GM19397 (cell line): ENCODE results near the gene IFNAR1.
A peak's percentile ranks its signal among the peaks of the same experiment; 100 is the strongest.

Experiments
- ATAC-seq: cut with Tn5 transposase; IDR thresholded peaks from one replicate; pipeline ENCODE4 v1.9.1; 2021; ENCODE audit warnings: mild to moderate bottlenecking, moderate library complexity; ENCODE audit not compliant: unreplicated experiment

Gene IFNAR1

DNA sequence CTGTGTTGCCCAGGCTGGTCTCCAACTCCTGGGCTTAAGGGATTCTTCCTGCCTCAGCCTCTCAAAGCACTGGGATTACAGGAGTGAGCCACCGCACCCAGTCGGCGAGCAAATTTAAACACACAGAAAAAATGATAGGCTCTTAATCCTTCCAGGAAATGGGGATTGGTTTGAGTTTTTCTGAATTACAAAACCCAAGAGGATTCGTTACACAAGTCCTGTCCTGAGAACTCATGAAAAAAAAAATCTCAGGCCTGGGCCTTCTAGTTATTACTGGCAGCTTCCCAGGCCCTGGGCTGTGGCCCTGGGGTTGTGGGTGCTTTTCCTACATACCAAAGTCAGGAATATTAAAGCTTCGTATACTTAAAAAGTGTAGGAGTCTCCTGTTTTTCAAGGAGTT, 72.2 kb downstream of the IFNAR1 start:
- no peak for ATAC-seq

DNA sequence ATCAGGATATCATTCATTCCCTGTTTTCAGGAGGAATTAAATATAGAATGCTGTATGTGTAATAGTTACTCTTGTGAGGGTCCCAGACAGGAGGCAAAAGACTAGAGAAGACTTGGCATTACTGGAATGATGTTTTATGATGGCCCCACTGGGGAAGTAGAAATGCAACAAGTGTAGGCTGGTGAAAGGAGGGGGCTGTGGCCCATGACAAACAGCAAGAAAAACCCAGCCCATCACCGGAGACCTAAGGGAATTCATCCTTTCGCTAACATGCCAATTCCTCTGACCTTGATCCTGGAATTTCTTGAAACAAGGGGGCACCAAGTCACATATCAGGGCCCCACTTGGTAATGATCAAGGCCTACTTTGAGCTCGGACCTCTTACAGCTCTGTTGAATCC, 72.9 kb downstream of the IFNAR1 start:
- no peak for ATAC-seq

DNA sequence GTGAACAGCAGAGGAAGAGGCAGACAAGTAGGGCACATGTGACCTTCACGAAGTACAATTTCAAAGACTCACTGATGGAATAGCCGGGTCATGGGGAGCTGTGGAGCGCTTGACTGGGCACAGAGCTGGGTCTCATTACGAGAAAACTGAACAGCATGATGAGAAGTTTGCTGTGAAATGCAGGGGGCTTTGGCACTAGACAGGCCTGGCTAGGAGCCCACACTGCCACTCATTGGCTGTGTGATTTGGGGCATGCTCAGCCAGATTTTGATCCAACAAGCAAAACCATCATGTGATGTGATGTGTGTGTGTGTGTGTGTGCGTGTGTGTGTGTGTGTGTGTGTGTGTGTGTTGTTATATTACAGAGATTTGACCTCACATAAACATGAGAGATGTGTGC, 73.6 kb downstream of the IFNAR1 start:
- no peak for ATAC-seq

DNA sequence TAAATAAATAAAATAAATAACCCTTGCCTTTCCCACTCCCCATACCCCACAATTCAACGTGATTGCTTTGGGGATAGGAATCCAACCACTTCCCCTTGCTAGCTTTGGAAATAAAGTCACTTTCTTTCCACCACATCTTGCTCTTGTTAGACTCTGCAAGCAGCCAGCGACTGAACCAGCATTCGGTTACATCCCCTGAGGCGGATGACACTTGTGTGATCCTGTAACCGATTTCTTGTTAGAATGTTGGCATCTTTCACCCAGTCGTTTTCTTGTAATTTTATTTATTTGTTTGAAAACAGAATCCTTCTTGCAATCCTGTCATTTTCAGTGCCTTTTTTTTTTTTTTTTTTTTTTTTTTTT, 76.8 kb downstream of the IFNAR1 start:
- no peak for ATAC-seq

DNA sequence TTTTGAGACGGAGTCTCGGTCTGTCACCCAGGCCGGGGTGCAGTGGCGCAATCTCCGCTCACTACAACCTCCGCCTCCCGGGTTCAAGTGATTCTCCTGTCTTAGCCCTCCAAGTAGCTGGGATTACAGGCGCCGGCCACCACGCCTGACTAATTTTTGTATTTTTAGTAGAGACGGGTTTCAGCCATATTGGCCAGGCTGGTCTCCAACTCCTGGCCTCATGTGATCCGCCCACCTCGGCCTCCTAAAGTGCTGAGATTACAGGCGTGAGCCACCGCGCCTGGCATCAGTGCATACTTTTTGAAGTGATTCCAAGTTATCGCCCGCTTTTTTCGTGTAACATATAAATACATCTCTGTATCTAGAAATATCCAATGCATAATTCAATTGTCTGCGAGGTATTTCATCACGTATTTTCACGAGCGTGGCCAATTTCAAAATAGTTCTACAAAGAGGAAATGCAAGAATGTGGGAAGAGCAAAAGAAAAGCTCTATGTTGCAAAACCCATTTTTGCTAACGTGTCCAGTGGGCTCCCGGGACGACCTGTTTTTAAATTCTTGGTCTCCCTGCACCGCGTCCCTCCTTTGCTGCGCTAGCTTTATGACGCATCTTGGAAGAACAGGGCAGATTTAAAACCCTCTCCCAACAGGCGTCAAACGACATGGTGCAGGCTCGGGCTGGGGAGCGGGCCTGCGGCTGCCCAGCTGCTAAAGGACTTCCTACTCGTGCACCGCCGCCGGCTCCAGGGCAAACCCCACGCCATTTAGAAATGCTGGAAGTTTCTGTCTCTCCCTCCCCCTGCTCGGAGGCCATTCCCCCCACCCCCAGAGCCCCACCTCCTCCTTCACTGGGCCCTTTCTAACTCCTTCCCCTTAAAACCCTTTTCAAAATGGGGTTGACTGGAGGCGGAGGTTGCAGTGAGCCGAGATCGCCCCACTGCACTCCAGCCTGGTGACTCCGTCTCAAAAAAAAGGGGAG, 77.5 kb downstream of the IFNAR1 start:
- ATAC-seq = no peak

DNA sequence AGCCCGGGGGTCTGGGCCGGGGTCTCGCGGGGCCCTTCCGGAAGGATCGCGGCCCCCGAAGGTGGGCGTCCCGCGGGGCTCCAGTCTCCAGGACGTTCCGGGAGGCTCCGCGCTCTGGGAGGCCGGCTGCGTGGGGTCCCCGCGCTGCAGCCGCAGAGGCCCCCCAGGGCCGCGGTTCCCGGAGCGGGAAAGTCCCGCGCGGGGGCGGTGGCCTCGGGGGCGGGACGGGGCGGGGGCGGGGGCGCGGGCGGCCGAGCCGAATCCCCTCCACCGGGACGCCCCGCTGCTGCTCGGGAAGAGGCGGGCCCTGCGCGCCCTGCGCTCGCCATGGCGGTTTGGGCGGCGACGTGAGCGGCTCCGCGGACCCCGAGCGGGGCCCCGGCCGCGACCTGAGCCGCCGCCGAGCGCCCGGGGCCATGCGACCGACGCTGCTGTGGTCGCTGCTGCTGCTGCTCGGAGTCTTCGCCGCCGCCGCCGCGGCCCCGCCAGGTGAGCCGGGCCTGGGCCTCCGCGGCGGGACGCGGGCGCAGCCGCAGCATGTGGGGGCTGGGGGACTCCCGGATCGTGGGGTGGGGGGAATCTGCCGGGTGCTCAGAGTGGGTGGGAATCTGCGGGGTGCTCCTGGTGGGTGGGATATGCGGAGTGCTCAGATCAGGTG, 78.5 kb downstream of the IFNAR1 start, which contains the start of gene IFNGR2:
Gene IFNGR2, plus strand, starts transcription at position 286 of the 658 bp plus-strand sequence. Its CDS starts 131 bp downstream, at position 417.
- ATAC-seq = peak; percentile 56

DNA sequence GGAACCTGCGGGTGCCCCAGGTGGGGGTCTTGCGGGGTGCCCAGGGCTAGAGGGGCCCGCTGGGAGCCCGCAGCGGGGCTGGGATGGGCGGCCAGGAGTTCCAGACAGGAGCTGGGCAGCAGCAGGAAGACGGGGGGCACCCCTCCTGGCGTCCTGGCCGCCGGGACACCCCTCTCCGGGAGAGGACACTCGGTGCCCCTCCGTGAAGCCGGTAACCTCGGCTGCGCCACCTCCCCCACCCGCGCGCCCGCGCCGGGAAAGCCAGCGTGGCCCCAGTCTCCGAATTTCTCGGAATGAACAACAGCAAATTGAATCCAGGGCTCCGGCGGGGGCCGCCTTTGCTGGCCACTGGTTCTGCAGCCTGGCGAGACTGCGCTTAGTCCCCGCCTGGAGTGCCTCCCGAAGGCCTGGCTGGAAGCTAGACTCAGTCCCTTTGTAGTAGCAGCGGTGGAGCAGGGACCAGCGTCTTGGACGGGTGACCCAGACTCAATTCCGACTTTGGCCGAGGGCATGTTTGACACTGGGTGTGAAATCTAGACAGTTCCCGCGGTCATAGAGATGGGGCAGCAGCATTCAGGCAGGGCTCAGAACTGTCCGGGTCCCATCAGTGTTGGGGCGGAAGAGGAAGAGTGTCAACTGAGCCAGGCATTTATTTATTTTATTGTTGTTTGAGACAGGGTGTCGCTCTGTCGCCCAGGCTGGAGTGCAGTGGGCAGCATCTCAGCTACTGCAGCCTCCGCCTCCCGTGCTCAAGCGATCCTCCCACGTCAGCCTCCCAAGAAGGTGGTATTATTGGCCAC, 79.2 kb downstream of the IFNAR1 start:
- ATAC-seq = peak; percentile 36

DNA sequence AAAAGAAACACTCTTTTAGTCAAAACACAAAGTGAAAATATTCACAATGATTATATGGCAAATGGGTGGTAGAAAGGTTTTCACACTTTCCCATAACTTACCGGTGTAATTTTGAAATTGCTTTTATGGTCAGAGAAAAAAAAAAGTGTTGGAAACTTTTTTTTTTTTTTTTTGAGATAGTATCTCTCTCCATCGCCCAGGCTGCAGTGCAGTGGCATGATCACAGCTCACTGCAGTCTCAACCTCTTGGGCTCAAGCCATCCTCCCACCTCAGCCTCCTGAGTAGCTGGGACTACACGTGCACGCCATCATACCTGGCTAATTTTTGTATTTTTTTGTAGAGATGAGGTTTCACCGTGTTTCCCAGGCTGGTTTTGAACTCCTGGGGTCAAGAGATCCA, 81.7 kb downstream of the IFNAR1 start:
- no peak for ATAC-seq
